ENCODE measurements around the gene HDGFL1. TPM values are rescaled to one million over a fixed set of nuclear protein-coding genes. Genes with fewer than 3 reads are reported as not detected.

The HDGFL1 gene
- total RNA-seq, 1 donor from 2014 or later, result not detected

GRCh38 chr6:22601984-22602383 is 32.6 kb downstream of the HDGFL1 start:
- DNase-seq (ENCODE audit: low read depth), result no peak
- TF ChIP-seq, protein P1, sequence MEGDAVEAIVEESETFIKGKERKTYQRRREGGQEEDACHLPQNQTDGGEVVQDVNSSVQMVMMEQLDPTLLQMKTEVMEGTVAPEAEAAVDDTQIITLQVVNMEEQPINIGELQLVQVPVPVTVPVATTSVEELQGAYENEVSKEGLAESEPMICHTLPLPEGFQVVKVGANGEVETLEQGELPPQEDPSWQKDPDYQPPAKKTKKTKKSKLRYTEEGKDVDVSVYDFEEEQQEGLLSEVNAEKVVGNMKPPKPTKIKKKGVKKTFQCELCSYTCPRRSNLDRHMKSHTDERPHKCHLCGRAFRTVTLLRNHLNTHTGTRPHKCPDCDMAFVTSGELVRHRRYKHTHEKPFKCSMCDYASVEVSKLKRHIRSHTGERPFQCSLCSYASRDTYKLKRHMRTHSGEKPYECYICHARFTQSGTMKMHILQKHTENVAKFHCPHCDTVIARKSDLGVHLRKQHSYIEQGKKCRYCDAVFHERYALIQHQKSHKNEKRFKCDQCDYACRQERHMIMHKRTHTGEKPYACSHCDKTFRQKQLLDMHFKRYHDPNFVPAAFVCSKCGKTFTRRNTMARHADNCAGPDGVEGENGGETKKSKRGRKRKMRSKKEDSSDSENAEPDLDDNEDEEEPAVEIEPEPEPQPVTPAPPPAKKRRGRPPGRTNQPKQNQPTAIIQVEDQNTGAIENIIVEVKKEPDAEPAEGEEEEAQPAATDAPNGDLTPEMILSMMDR (IDR thresholded peaks at IDR 0.05; ENCODE audit: insufficient read depth, low read length, severe bottlenecking), result no peak
- Histone ChIP-seq H3K27me3 (ENCODE audit: control insufficient read depth, insufficient read depth, low read length) (no peaks in the 10 kb centered on the region), H3K36me3 (ENCODE audit: control insufficient read depth, insufficient read depth, low read length) (no peaks in the 10 kb centered on the region), H3K4me3 (ENCODE audit: low read depth, low read length) (no peak overlapping the region)
- no peak for FAIRE-seq

DNA sequence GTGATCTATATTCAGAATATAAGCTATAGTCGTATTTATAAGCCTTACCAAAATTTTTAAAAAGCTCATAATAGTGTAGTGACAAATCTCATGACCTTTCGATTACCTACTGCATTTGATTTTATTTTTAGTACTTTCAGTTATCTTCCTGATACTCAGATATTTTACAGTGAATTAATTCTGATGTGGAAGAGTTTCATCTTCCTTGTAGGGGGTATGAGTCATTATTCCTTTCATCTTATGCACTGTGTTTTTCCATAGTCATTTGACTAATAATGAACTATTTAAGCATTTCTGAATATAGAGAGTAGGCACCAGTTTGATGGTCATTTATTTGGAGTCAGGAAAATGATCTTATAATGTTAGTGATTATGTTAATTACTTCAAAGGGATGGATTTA is 36.4 kb downstream of the HDGFL1 start:
- H3K4me3 ChIP-seq (ENCODE audit: low read depth, low read length), result no peak overlapping the region
- no peaks in the 10 kb centered on the region for H3K36me3 ChIP-seq (ENCODE audit: control insufficient read depth, insufficient read depth, low read length)
- DNase-seq (ENCODE audit: low read depth) (peak; percentile 5), FAIRE-seq (no peak)
- TF ChIP-seq, protein P1 (IDR thresholded peaks at IDR 0.05; ENCODE audit: insufficient read depth, low read length, severe bottlenecking), result no peak
- no peaks in the 10 kb centered on the region for H3K27me3 ChIP-seq (ENCODE audit: control insufficient read depth, insufficient read depth, low read length)

- Histone ChIP-seq H3K4me3 (ENCODE audit: low read depth, low read length) (no peak overlapping the region), H3K27me3 (ENCODE audit: control insufficient read depth, insufficient read depth, low read length) (no peaks in the 10 kb centered on the region), H3K36me3 (ENCODE audit: control insufficient read depth, insufficient read depth, low read length) (no peaks in the 10 kb centered on the region)
- FAIRE-seq, result no peak
- DNase-seq (ENCODE audit: low read depth), result no peak
- TF ChIP-seq, protein P1 (IDR thresholded peaks at IDR 0.05; ENCODE audit: insufficient read depth, low read length, severe bottlenecking), result no peak
Measured at GRCh38 chr6:22610127-22610526, 40.8 kb downstream of the HDGFL1 start.

- no peak for FAIRE-seq
- TF ChIP-seq, protein P1 (IDR thresholded peaks at IDR 0.05; ENCODE audit: insufficient read depth, low read length, severe bottlenecking), result no peak
- no peaks in the 10 kb centered on the region for H3K36me3 ChIP-seq (ENCODE audit: control insufficient read depth, insufficient read depth, low read length)
- H3K27me3 ChIP-seq (ENCODE audit: control insufficient read depth, insufficient read depth, low read length), result no peaks in the 10 kb centered on the region
- H3K4me3 ChIP-seq (ENCODE audit: low read depth, low read length), result no peak overlapping the region
- DNase-seq (ENCODE audit: low read depth), result no peak
Measured at GRCh38 chr6:22612236-22612635, 42.9 kb downstream of the HDGFL1 start.

- TF ChIP-seq, protein P1 (IDR thresholded peaks at IDR 0.05; ENCODE audit: insufficient read depth, low read length, severe bottlenecking), result no peak
- Histone ChIP-seq H3K4me3 (ENCODE audit: low read depth, low read length) (no peak overlapping the region), H3K36me3 (ENCODE audit: control insufficient read depth, insufficient read depth, low read length) (no peaks in the 10 kb centered on the region), H3K27me3 (ENCODE audit: control insufficient read depth, insufficient read depth, low read length) (no peaks in the 10 kb centered on the region)
- no peak for DNase-seq (ENCODE audit: low read depth)
- no peak for FAIRE-seq
Measured at GRCh38 chr6:22613051-22613450, 43.7 kb downstream of the HDGFL1 start.

DNA sequence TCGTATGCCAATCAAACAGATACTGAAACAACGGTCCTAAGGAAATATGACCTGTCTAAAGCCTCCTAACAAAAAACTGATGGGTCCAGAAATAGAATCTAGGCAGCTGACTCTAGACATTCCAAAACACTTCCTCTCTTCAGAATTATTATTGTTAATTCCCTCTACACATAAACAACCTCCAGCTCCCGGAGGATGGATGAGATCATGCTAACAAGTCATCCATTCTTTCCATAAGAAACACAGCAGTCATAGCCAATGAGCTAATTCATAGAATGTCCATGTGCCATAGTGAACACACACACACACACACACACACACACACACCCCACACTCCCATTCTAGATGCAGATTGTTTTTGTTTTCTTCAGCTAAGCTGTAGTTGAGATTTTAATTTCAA is 44.3 kb downstream of the HDGFL1 start:
- no peaks in the 10 kb centered on the region for H3K27me3 ChIP-seq (ENCODE audit: control insufficient read depth, insufficient read depth, low read length)
- H3K4me3 ChIP-seq (ENCODE audit: low read depth, low read length), result no peak overlapping the region
- DNase-seq (ENCODE audit: low read depth) (peak; percentile 68), FAIRE-seq (no peak)
- no peaks in the 10 kb centered on the region for H3K36me3 ChIP-seq (ENCODE audit: control insufficient read depth, insufficient read depth, low read length)
- TF ChIP-seq, protein P1 (IDR thresholded peaks at IDR 0.05; ENCODE audit: insufficient read depth, low read length, severe bottlenecking), result no peak
